DOHH2 (cell line): Measurements from ENCODE around the gene MGME1.

Experiments used
- EZH2phosphoT487 ChIP-seq: fragments of 200-600 bp; sonication (generic); IDR thresholded peaks from 2 replicates; pipeline ENCODE4 v1.6.1; 2017; ENCODE audit warnings: borderline replicate concordance, mild to moderate bottlenecking, antibody characterized with exemption, low read length, moderate library complexity, mixed read lengths
- TF ChIP-seq, protein P1 (sequence below): fragments of 200-600 bp; sonication (generic); IDR thresholded peaks from one replicate; pipeline ENCODE4 v1.5.1; 2014; ENCODE audit warnings: antibody characterized with exemption, mild to moderate bottlenecking, low read depth, low read length; ENCODE audit not compliant: poor library complexity, severe bottlenecking

DNA sequence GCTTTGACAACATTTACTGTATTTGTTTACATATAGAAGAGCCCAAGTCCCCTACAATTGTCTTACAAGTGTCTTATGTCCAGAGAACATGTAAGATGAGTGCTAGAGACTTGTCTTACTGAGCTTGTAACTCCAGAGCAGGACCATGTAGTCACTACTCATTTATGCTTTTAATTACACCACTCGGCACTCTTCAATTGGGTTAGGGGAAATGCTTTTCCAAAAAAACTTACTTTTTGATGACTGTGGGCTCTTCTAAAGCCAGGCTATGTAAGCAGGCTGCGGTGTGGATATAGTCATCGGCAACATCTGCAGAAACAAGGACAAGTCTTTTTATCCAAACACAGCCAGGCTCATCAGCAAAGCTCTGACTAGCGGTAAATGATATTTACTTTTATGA lies 18.9 kb upstream of the MGME1 start:
- TF ChIP-seq, protein P1, sequence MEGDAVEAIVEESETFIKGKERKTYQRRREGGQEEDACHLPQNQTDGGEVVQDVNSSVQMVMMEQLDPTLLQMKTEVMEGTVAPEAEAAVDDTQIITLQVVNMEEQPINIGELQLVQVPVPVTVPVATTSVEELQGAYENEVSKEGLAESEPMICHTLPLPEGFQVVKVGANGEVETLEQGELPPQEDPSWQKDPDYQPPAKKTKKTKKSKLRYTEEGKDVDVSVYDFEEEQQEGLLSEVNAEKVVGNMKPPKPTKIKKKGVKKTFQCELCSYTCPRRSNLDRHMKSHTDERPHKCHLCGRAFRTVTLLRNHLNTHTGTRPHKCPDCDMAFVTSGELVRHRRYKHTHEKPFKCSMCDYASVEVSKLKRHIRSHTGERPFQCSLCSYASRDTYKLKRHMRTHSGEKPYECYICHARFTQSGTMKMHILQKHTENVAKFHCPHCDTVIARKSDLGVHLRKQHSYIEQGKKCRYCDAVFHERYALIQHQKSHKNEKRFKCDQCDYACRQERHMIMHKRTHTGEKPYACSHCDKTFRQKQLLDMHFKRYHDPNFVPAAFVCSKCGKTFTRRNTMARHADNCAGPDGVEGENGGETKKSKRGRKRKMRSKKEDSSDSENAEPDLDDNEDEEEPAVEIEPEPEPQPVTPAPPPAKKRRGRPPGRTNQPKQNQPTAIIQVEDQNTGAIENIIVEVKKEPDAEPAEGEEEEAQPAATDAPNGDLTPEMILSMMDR = no peak
- no peak for TF ChIP-seq EZH2phosphoT487
